Effector memory CD4-positive, alpha-beta T cell (primary cell): ENCODE data around the gene ITPR2.
"Not testable (repeated sequence)": the region's sequence is repeated elsewhere in the genome, so short reads cannot be mapped to it uniquely, and the experiment has no call there.

Source experiments
- DNase-seq, 3 donors: peaks; one replicate each; pipeline ENCODE4 v3.0.0-alpha.2; 2020
- H3K27ac ChIP-seq: 2 replicates; pipeline ENCODE4 v1.7.0; 2013; ENCODE audit warnings: mild to moderate bottlenecking, low read length, moderate library complexity; ENCODE audit not compliant: insufficient read depth, poor library complexity, severe bottlenecking
- H3K27me3 ChIP-seq: replicated peaks from 2 replicates; pipeline ENCODE4 v1.7.0; 2013; ENCODE audit warnings: mild to moderate bottlenecking, low read length; ENCODE audit not compliant: insufficient read depth, control insufficient read depth, poor library complexity, severe bottlenecking
- H3K36me3 ChIP-seq: 2 replicates; pipeline ENCODE4 v1.7.0; 2013; ENCODE audit warnings: mild to moderate bottlenecking, low read length, moderate library complexity; ENCODE audit not compliant: control insufficient read depth, insufficient read depth
- H3K4me1 ChIP-seq: 2 replicates; pipeline ENCODE4 v1.7.0; 2013; ENCODE audit warnings: low read length, mild to moderate bottlenecking; ENCODE audit not compliant: control insufficient read depth, insufficient read depth, poor library complexity, severe bottlenecking
- H3K4me3 ChIP-seq: 2 replicates; pipeline ENCODE4 v1.7.0; 2013; ENCODE audit warnings: low read length, low read depth, mild to moderate bottlenecking; ENCODE audit not compliant: insufficient read depth, poor library complexity, severe bottlenecking
- H3K9me3 ChIP-seq: 2 replicates; pipeline ENCODE4 v1.7.0; 2013; ENCODE audit warnings: mild to moderate bottlenecking, low read length, moderate library complexity; ENCODE audit not compliant: control insufficient read depth

The ITPR2 gene

DNA sequence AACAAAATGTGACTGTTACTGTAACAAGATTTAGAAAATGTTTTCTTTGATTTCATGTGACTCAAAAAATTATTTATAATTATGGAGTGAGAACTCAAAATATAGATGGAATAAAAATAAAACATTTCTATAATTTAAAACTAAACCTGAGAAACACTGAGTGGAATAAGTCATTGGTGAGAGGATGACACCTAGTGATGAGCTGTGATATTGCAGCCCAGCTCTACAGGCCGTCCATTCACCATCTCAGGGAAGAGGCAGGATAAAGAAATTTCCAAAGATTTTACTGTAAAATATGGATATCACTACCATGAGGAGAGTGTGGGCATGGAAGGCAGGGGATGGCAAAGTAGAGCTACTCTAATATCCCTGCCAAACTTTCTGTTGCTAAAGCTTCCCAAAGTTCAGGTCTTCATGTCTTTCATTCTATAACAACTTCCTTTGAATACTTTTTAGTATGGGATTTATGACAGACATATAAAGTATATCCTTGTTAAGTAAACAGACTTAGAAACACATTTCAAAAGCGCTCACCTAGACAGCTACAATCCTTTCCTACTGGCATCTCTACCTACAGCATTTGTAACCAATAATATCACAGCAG lies 308.0 kb downstream of the ITPR2 start:
- no peak overlapping the region for H3K27ac ChIP-seq
- peaks cover 5% of the 10 kb centered on the region for H3K9me3 ChIP-seq
- H3K36me3 ChIP-seq = peaks cover 2% of the 10 kb centered on the region
- H3K27me3 ChIP-seq = no peaks in the 10 kb centered on the region
- DNase-seq = no peak
- no peak overlapping the region for H3K4me3 ChIP-seq
- no peaks in the 10 kb centered on the region for H3K4me1 ChIP-seq

DNA sequence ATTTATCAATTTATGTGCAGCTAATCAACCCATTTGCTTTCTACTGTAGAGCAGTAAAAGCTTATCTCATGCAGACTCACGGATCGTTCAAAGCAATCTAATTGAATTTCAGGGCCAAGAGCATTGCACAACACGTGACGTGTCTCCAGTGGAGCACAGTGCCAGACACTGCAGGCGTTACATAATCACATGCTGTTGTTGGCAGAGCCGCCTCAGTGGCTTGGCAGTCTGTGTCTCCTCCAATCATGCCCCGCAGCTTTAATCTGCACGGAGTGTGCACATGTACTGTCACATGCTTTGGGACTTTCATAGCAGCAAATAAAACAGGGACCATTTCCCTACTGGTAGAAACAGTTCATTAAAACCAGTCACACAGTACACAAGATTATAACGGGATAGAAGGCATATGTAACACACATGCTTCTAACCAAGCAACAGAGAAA lies 309.3 kb downstream of the ITPR2 start:
- H3K4me3 ChIP-seq = no peak overlapping the region
- DNase-seq = no peak
- H3K36me3 ChIP-seq = peaks cover 2% of the 10 kb centered on the region
- no peak overlapping the region for H3K27ac ChIP-seq
- peaks cover 5% of the 10 kb centered on the region for H3K9me3 ChIP-seq
- no peaks in the 10 kb centered on the region for H3K27me3 ChIP-seq
- no peaks in the 10 kb centered on the region for H3K4me1 ChIP-seq

- no peak for DNase-seq
- H3K9me3 ChIP-seq = peaks cover 2% of the 10 kb centered on the region
- H3K36me3 ChIP-seq = no peaks in the 10 kb centered on the region
- H3K4me3 ChIP-seq = no peak overlapping the region
- no peak overlapping the region for H3K27ac ChIP-seq
- H3K4me1 ChIP-seq = no peaks in the 10 kb centered on the region
- H3K27me3 ChIP-seq = no peaks in the 10 kb centered on the region
These were observed 312.1 kb downstream of the ITPR2 start for GRCh38 chr12:26520869-26521268.

GRCh38 chr12:26520109-26520508 lies 312.9 kb downstream of the ITPR2 start:
- no peak for DNase-seq
- no peaks in the 10 kb centered on the region for H3K36me3 ChIP-seq
- H3K27ac ChIP-seq = no peak overlapping the region
- no peaks in the 10 kb centered on the region for H3K4me1 ChIP-seq
- H3K9me3 ChIP-seq = no peaks in the 10 kb centered on the region
- H3K27me3 ChIP-seq = no peaks in the 10 kb centered on the region
- no peak overlapping the region for H3K4me3 ChIP-seq

GRCh38 chr12:26519462-26519861 lies 313.5 kb downstream of the ITPR2 start:
- no peaks in the 10 kb centered on the region for H3K36me3 ChIP-seq
- DNase-seq = no peak
- no peaks in the 10 kb centered on the region for H3K4me1 ChIP-seq
- no peak overlapping the region for H3K27ac ChIP-seq
- no peak overlapping the region for H3K4me3 ChIP-seq
- H3K9me3 ChIP-seq = no peaks in the 10 kb centered on the region
- H3K27me3 ChIP-seq = no peaks in the 10 kb centered on the region

DNA sequence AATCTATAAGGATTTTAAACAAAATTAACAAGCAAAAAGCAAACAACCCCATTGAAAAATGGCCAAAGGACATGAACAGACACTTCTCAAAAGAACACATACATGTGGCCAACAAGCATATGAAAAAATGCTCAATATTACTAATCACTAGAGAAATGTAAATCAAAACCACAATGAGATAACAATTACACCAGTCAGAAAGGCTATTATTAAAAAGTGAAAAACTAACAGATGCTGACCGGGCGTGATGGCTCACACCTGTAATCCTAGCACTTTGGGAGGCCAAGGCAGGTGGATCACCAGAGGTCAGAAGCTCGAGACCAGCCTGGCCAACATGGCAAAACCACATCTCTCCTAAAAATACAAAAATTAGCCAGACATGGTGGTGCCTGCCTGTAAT lies 315.7 kb downstream of the ITPR2 start:
- DNase-seq = not testable (repeated sequence)

GRCh38 chr12:26514364-26514763 lies 318.6 kb downstream of the ITPR2 start:
- no peaks in the 10 kb centered on the region for H3K36me3 ChIP-seq
- no peak for DNase-seq
- no peaks in the 10 kb centered on the region for H3K9me3 ChIP-seq
- no peaks in the 10 kb centered on the region for H3K27me3 ChIP-seq
- H3K27ac ChIP-seq = no peak overlapping the region
- no peaks in the 10 kb centered on the region for H3K4me1 ChIP-seq
- no peak overlapping the region for H3K4me3 ChIP-seq

More for the DNA sequence above, 315.7 kb downstream of the ITPR2 start:
- H3K4me1 ChIP-seq, H3K27ac ChIP-seq, H3K4me3 ChIP-seq, H3K27me3 ChIP-seq, H3K9me3 ChIP-seq, H3K36me3 ChIP-seq: not testable (repeated sequence)

DNA sequence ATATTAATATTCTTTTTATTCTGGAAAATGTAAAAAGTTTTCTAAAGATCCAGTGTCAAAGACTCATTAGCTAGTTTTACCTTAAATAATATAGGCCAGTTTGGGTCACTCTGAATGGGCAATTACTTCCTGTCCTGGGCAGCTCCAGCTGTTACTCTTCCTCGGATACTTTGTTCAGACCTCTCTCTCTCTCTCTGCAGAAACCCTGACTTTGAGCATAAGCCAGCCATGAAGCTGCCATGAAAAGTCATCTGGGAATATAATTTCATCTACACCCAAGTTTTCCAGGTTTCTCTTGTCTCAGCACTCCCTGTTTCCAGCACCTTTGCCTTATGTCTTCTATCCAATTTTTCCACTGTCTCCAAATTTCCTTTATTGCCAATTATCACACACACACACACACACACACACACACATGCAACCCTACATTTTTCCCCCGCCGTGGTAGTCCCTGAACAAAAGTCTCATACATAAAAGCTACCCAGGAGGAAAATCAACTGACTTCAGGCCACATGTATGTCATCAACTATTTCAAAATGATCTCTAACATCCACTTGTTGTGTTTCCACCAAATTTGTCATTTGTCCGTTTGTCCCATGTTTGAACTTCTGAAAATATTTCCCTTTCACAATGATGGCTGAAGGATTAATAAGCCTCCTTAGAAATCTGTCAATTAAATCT lies 319.5 kb downstream of the ITPR2 start:
- H3K4me1 ChIP-seq = no peaks in the 10 kb centered on the region

DNA sequence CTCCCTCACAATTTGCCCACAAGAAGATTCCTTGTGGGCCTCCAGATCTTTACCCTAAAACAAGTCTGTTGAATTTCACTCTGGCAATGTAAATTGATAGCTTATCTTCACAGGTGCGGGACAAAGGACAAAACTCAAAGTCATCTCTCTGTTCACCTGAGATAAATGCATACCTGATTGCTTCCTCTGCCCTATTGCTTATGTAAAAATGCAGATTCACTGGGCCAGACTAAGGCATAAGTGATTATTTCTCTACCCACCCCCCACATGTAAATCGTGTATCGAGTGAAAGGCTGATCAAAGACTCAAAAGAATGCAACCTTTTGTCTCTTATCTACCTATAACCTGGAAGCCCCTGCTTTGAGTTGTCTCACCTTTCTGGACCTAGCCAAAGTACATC lies 320.8 kb downstream of the ITPR2 start:
- H3K4me1 ChIP-seq = no peaks in the 10 kb centered on the region
- DNase-seq = no peak
- H3K27me3 ChIP-seq = no peaks in the 10 kb centered on the region
- no peak overlapping the region for H3K27ac ChIP-seq
- H3K36me3 ChIP-seq = no peaks in the 10 kb centered on the region
- H3K4me3 ChIP-seq = no peak overlapping the region
- no peaks in the 10 kb centered on the region for H3K9me3 ChIP-seq

More for the DNA sequence above, 319.5 kb downstream of the ITPR2 start:
- DNase-seq = no peak
- Histone ChIP-seq H3K4me3 (no peak overlapping the region), H3K27ac (no peak overlapping the region), H3K9me3 (no peaks in the 10 kb centered on the region), H3K27me3 (no peaks in the 10 kb centered on the region), H3K36me3 (no peaks in the 10 kb centered on the region)

DNA sequence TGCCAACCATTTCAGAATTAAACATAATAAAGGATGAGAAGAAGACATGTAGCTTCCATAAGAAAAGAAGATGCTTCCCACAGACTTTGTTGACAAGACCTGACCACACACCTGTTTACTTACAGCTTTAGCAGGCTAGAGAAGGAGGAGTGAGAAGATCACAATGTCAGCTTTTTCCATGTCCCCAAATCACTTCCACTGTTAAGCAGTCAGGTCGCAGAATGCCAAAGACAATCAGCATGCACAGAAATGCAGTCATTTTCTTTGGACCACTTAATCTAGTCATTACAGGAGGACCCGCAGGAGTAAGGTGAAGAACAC lies 322.7 kb downstream of the ITPR2 start:
- H3K27me3 ChIP-seq = no peaks in the 10 kb centered on the region
- DNase-seq = no peak
- no peaks in the 10 kb centered on the region for H3K4me1 ChIP-seq
- no peak overlapping the region for H3K27ac ChIP-seq
- H3K4me3 ChIP-seq = no peak overlapping the region
- H3K9me3 ChIP-seq = no peaks in the 10 kb centered on the region
- no peaks in the 10 kb centered on the region for H3K36me3 ChIP-seq
